Fibroblast of peridontal ligament (primary cell): ENCODE data around the gene TNFSF8.

Experiments
- DNase-seq: peaks from one replicate; pipeline ENCODE4 v3.0.0-alpha.2; 2010; ENCODE audit errors: extremely low read depth

Gene TNFSF8

DNA sequence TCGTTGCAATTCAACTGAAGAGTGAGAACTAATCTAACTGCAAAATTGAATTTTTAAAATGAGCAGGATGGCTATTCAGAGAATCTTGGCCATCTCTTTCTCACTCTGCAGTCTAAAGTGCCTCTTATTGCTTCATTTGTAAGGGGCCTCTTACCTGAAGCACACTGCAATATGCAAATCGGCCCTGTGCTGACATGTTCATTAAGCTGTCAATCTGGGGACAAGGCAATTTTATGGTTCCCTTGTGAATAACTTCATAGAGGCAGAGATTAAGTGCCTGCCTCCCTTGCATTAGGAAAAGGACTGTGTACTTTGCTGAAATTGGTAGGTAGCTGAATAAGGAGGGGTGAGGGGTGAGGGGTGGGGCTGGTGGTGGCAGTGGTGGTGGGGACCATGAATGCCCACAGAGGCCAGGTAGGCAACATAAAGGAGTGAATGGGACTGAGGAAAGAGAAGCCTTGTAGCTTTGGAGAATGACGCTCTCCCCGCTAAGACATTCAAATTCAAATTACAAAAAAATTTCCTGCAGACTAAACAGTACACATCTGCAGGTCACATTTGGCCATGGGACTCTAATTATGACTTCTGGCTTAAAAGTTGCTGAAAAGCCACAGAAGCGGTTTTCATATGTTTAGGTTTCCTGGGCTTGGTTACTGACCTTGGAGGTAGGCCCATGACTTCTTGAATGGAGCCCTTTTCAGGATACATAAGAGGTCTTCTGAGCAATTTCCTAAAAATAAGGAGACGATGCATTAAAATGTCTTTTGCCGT, 25.0 kb downstream of the TNFSF8 start:
- no peak for DNase-seq

DNA sequence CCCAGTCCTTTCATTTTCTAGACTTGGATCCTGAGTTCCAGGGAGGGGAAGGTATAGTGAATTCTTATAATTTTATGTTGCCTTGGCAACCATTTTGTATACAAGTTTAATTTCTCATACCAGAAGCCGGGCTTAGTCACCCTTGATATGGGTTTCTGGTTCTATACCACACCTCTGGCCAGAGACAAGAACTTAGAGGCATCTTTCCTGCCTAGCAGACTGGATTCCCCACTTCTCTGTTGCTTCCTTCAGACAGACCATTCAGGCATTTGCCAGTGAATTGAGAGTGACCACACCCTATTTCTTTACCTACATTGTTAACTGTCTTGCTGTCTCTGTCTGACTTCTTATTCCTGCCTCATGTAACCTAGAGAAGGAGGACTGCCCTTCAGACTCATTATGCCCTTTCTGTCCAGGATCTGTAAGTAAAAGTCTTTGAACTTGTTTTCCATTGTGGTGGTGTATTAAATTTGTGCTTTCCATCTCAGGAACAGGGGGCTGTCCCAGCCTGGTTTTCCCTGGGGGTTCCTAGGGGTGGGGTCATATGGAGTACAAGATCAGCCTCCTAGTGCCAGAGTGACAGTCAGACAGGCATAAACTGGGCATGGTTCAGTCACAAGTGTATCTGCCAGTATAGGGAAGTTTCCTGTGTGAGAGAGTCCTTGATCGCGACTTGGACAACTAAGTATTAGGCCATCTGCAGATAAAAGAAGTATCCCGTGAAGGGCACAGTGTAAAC, 27.4 kb downstream of the TNFSF8 start:
- DNase-seq: no peak

DNA sequence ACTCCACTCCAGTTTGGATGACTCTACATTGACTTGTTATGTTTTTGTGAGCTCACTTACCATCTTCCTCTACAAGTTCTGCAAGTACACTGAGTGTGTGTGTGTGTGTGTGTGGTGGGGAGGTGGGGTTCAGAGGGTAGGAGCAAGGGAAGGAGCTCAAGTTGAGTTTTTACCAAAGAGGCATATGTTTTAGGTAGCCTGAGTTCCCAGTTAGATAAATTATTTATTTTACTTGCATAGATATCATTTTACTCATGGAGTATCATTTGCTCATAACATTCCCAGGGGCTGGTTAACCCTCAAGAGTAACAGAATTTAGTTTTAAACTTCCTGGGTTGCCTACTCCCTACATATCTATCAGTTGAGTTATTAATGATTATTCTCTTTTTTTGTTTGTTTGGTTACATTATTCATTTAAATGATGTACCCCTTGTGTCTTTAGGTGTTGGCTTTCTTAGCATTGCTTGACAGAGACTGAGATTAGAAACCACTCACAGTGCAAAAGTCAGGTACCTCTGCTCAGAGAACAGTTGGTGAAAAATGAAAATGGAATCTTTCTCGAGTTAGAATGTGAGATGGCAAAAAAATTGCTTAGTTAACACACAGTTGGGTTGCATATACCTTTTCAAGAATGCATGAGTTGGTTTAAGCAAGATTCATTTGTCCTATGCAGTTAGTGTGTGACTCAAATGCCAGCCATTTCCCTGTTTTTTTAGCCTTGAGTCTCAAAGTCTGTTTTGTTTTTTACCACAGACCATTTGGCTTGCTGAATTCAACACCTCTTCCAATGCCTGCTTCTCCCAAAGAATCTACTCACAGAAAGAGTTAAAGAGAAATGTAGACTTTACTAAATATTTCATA, 29.2 kb downstream of the TNFSF8 start:
- DNase-seq: peak; percentile 68

DNA sequence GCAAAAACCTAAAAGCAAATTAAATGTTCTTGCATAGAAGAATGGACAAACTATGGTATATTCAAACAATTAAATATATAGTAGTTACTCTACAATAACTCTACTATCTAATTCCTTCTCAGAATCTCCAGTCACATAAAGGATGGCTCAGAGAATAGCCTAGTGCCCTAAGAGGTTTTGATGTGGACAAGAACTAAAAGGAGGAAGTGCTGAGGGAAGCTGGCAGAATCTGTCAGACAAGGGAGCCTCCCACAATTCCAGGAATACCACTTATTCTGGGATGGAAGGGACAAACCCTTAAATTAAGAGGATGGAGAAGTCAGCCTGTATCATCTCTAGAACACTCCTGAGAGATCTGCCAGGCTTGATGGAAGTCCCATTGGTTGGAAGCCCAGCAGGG, 30.4 kb downstream of the TNFSF8 start:
- no peak for DNase-seq

DNA sequence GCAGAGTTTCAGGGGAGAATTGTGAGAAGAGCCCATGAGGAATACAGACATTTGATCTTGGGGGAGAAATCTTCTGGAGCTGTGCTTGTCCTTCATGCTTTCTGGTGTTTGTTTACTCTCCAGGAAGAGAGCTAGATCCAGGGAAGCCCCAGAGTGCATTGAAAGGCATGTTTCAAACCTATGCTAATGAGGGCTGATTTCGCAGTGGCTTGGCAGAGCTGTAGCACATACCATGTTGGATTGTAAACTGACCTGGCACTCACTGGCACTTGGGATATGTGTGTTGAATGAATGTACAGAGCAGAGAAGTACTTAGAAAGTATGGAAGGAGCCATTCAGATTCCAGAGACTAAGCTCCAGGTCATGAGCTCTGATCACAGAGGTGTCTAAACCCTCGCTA, 30.9 kb downstream of the TNFSF8 start:
- peak; percentile 67 for DNase-seq

DNA sequence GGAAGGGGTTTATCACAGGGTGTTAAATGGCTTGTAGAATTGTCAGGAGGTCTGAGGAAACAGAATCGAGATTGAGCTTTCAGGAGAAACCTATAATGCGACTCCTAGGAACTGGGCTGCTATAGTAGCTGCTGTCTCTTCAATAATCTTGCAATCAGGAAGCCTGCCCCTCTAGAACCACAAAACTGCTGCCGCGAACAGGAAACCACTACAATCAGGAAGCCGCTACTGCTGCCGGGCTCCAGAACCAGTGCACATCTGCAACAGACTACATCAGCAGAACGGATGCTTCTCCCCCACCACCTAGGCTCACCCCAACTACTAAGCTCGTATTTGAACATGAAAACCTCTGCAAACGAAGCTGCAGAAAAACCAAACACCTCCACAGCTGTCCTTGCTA, 31.6 kb downstream of the TNFSF8 start:
- no peak for DNase-seq

DNA sequence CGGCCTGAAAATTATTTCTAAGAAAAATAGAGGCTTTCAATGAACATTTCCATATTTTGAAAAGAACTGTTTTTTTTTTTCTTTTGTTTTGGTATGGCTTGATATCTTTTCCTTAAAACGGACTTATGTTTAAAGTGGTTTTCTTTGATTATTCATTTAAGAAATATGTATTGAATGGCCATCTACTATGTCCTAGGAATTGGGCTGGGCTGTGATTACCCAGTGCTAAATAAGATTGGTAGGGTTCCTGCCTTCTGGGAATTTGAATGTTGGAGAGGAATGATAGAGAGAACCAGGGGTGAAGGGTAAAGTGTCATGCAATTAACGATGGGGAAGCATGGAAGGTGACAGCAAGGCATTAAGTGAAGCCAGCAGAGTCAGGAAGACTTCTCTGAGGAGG, 33.2 kb downstream of the TNFSF8 start:
- no peak for DNase-seq

DNA sequence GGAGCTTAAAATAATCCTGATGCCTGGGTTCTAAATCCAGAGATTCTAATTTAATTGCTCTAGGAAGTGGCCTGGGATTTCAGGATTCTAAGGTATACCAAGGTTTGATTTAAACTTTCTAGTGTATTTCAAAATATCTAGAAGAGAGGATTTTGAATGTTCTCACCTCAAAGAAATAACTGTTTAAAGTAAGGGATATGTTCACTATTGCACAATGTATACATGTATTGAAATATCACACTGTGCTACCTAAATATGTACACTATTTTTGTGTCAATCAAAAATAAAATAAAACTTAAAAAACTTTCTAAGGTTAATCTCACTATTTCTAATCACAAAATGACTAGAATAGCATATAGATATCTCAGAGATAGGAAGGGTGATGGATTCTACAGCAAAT, 34.0 kb downstream of the TNFSF8 start:
- DNase-seq: no peak

DNA sequence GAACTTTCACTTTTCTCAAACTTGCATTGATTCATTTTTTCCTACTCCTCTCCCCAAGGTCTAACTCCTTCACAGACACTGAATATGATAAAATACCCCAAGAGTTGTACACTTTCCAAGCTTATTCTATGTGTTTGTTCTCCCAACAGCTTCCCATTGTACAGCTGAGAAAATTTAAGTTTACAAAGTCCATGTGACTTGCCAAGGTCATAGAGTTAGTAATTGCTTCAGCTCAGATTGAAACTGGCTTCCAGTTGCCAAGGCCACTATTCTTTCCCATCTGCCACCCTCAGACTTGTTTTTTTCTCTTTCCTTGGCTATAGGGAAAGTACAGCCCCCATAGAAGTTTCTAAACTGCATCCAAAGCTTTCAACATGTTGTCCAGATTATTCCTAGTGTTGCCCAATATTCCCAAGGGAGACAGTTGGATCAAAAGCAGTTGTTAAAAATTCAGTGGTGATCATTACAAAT, 34.8 kb downstream of the TNFSF8 start:
- DNase-seq: peak; percentile 92

DNA sequence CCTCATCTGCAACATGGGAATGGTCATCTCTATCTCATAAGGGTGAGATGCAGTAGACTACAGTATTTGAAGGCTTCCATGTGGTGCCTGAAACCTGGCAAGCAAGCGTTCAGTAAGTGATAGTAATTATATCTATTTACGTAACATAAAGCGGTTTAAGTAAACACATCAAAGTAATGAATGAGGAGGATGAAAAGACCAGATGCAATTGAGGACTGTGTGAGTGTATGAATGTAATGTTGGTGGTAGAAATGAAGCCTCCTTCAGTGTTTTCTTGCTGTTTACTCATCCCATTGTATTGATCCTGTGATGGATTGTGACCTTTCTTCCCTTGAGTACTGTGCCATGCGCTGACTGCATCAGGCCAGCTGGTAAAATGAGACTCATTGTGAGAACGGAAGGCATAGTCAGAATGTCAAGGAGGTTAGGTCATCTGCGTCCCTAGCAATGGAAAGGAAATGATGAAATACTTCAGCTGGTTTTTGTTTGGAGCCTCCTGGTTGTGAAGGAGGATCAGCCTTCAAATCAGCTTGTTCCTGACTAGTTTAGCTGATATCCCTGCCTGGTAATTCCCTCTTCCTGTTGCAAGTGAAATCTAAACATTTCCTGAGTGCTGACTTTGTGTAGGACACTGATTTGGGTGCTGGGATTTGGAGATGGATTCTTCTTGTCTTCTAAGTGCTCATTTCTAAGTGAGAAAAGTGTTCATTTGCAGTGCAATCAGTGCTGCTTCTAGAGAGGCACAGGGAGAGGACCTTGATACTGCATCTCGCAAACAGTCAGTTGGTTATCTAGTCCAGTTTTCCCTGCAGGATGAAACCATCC, 35.6 kb downstream of the TNFSF8 start:
- peak; percentile 98 for DNase-seq

DNA sequence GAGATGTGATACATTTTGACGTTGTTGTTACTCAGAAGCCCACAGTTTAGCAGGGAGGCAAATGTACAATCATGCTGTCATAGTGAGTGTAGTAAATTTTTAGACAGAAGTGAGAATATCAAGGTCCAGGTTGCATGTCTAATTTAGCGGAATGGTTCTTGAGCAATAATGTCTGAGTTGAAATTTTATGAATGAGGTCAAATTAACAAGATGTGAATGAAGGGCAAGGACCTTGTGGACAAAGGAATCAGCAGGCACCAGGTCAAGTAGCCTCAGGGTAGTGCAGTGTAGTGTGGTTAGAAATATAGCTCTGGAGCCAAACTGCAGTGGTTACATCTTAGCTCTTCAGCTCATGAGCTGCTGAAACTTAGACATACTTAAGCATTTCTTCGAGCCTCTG, 36.2 kb downstream of the TNFSF8 start:
- DNase-seq: no peak

DNA sequence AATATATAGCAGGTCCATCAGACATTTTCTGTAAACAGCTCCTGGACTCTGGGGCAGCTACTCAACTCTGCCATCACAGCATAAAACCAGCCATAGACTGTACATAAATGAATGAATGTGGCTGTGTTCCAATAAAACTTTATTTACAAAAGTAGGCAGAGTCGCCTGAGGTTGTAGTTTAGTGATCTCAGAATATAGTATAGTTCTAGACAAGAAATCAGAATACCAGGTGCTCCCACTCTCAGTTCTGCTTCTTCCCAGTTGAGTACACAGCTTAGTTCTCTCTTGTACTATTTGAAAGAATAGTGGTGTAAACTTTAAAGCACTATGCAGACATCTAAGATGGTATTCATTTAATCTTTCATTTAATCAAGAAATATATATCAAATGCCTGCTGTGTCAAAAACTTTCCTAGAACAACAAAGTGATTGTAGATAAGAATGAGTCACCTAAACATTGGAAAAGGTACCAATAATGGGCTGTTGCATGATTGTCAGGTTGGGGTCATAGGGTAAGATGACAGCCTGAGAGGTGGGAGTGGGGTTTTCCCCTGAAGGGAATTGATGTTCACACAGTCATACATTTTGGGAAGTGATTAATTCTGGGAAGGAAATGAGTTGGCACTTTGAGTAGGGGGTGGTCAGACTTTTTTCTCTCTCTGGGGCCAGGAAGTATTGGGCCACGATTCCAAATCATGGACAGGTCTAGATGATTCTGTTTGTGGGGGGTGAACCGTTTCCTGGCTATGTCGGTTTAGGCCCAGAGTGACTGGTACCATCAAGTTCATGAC, 37.0 kb downstream of the TNFSF8 start:
- no peak for DNase-seq

DNA sequence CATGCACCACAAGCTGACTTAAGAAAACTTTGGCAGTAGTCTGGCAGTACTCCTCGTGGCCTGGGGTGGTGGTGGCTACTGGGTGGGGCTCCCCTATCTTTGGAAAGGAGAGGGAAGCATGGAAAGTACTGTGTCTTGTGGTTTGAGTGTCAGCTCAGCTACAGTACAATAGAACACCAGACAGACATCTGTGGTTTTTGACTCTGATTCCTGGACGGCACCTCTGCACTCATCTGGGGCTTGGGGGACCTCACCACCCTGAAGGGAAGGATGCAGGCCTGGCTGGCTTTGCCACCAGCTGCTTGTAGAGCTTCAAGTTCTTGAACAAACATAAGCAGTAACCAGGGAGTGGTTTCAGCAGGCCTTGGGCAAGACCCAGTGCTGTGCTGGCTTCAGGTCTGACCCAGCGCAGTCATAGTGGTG, 40.6 kb downstream of the TNFSF8 start:
- no peak for DNase-seq

DNA sequence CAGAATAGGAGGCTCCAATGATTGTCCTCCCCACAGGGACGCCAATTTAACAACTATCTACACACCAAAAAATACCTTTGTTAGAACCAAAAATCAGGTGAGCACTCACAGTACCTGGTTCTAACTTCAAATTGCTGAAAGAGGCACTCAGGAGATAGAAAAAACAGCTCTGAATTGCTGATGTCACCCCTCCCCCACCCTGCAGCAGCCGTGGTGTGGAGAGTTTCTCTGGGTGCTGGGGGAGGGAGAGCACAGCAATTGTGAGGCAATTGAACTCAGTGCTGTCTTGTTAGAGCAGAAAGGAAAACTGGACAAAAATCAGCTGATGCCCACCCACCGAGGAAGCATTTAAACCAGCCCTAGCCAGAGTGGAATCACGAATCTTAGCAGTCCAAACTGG, 41.8 kb downstream of the TNFSF8 start:
- DNase-seq: no peak

DNA sequence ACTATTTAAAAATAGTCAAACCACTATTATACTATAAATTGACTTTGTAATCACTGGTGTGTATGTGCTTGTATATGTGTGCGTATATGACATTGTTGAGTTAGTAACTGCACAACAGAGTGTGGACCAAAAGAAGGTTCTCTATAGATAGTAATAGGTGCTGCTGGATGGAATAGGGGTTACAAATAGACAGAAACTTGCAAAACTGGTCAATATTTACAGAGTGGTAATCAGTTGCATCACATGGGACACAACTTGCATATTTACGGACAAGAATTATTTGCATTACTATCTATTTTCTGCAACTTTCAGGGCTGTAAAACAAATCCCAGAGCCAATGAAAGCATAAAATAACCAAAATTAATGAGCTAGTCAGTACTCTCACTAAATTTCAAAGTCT, 42.4 kb downstream of the TNFSF8 start:
- no peak for DNase-seq

DNA sequence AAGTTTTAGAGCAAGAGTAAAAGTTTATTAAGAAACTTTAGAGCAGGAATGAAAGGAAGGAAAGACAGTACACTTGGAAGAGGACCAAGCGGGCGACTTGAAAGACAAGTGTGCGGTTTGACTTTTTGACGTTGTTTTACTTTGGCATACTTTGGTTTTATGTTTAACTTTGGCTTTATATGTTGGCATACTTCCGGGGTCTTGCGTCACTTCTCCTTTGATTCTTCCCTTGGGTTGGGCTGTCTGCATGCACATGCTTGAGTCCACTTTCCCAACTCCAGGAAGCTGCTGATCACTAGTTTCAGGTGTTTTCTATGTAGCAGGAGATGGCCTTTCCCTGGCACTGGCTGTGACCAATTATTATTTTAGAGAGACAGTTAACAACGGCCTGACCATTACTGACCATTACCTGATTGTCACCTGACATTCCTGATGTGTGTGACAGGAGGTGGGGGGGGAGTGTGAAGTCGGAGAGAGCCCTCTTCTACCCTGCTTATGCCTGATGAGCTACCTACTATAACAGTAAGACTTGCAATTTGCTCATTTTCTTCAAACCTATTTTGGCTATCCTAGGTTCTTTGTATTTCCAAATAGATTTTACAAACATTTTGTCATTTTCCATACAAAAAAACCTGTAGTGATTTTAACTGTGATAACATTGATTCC, 45.5 kb downstream of the TNFSF8 start:
- peak; percentile 48 for DNase-seq

DNA sequence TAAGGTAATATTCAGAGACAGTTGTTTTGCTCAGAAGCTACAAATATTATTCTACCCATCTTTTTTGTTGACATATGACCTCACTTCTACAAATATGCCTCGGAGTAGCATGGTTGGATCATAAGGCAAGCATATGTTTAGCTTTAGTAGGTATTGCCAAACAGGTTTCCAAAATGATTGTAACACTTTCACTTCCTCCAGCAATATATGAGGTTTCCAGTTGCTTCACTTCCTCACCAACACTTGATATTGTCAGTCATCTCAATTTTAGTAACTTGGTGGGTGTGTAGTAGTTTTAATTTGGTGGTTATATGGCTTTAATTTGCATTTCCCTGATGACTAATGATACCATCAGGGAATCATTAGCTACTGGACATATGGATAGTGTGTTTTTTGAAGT, 46.7 kb downstream of the TNFSF8 start:
- no peak for DNase-seq

DNA sequence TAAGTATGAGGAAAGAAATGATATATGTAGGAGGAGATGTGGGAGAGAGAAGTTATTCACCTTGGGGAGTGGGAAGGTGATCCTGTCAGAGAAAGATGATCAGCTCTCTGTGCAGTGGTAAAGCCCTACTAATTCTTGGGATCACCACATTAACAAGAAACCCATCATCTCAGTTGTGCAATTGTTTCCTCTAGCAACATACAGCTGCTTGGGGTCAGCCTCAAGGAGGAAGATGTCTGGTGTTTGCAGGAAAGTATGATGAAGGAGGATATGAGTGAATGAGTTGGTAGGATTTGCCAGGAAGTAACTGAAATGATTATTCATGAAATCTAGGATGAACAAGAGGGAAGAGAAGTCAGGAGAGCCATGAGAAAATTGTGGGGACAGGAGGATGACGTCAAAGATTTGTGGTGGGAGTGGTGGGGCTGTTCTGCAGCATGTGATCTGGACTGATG, 50.1 kb downstream of the TNFSF8 start:
- DNase-seq: no peak

DNA sequence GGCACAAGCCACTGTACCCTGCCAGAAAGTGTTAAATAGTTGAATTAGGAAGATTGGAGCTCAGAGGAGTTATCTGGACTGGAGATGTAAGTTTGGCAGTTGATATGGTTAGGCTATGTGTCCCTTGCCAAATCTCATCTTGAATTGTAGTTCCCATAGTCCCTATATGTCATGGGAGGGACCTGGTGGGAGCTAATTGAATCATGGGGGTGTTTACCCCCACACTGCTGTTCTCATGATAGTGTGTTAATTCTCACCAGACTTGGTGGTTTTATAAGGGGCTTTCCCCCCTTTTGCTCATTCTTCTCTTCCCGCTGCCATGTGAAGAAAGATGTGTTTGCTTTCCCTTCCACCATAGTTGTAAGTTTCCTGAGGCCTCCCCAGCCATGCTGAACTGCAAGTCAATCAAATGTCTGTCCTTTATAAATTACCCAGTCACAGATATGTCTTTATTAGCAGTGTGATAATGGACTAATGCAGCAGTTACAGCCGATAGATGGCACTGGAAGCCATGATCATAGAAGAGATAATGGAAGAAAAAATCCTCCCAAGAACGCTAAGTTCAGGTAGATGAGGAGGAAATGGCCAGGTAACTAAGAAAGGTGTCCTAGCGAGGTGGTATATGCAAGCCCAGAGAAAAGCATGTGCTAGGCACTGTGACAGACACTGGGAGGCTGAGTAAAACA, 51.4 kb downstream of the TNFSF8 start:
- no peak for DNase-seq
